ENCODE data around the gene FBXW11.

Gene FBXW11

GRCh38 chr5:171837522-171837921 is 168.9 kb downstream of the FBXW11 start:
- no peak for DNase-seq

DNA sequence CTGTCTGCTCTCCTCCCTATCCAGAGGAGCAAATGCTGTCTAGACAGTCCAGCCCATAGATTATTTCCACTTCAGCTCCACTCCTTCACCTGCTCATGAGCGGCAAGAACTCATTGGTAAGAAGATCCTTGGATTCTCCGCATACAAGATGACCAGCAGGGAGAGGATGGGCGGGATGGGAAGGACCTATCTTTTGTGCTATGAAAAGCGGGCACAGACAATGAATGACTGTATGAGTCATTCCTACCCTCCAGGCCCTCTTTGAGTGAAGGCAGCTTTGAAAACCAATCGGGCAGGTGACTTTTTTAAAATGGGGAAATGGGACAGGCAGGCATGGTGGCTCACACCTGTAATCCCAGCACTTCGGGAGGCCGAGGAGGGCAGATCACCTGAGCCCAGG is 171.4 kb downstream of the FBXW11 start:
- no peak for DNase-seq

DNA sequence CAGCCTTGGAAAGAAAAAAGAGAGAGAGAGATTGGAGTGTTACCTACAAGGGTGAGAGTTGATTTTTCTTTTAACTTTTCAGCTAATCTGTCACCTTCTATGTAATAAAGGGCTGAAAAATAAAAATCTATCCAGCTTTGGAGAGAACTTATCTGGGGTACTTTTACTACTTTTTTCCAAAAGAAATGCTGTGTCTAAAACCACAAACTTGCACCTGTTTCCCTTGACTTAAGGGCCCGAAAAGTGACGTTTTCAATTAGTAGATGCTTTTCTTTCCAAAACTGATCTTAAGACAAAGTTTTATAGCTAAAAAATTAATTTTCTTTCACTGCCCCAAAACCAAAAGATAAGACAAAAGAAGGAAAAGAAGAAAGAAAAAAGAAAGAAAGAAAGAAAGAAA is 172.0 kb downstream of the FBXW11 start:
- DNase-seq = no peak

DNA sequence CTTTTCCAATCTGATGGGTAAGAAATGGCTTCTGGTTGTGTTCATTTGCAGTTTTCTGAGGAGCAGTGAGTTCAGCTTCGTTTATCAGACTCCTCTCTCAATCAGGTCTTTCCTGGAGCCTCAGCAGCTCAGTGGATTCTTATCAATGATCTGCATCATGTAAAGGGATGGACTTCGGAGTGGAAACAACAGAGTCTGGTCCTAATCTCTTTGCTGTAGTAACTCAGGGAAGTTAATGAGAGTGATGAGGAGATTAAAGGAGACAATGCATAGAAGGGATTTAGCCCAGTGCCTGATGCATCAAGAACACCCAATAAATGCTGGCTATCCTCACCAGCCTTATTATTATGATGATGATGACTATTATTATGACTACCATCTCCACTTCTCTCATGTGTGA is 173.7 kb downstream of the FBXW11 start:
- DNase-seq = no peak

DNA sequence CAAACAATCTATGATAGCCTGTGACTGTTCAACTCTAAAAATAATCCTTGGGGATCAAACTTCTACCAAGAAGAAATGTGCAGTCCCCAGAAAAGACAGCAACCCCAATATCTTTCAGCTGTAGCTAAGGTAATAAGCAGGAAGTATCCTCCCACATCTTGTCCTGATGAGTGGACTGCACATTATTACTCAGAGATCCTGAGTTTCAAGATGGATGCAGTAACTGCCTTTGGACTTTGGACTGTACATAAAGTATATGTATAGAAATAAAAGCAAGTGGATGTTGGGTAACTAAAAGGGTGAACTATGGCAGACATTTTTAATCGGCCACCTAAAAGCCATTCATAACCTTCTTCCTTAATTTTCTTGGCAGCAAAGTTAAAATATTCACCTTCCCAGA is 175.8 kb downstream of the FBXW11 start:
- no peak for DNase-seq

- no peak for DNase-seq
Observed at GRCh38 chr5:171827162-171827561, 179.3 kb downstream of the FBXW11 start.

- no peak for DNase-seq
Observed at GRCh38 chr5:171826132-171826531, 180.3 kb downstream of the FBXW11 start.

DNA sequence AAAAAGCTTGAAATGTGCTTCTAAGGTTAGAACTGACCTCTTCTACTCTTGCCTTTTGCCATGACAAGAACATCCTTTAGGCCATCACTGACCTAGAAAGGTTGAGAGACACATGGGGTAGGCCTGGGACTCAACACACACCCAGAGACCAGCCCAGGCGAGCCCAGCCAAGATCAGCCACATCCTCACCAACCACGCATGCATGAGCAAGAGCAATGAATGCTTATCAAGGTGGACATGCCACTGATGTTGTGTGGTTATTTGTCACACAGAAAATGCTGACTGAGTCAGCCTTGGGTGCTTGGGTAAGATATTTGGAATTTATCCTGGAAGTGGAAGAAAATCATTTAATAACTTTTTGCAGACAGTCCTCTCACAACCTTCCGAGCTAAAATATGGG is 181.4 kb downstream of the FBXW11 start:
- no peak for DNase-seq

DNA sequence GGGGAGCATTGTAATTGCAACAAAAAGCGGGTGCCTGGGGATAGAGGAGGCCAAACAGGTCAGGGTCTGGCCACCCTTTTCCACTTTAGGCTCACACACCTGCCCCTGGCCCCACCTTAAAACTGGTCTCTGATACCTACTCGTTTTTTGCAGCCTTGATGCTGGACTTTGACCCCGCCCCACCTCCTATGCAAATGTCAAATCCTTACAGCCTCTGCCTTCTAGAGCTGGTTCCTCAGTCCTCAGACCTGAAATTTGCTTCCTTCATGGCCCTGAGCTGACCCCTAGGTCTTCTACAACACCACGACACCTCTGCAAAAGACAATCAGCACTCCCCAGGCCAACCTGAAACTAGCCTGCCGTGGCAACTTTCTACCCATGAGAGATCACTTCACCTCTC is 183.2 kb downstream of the FBXW11 start:
- no peak for DNase-seq

DNA sequence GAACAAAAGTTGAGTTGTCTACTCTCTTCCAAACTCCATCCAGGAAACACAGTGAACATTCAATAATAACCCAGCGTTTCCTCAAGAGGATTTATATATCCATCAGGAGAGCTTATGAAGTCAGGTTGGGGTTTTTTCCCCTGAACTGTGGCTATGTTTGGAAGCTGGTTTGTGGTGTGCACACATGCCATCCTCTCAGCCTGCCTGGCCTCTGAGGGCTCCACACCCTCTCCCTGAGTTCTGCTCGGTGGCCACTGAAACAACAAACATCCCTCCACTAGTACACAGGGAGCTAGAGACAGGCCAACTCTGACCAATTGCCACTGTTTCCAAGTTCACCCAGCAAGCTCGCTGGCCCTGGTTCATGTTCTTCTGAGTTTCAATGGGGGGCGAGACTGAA is 185.2 kb downstream of the FBXW11 start:
- no peak for DNase-seq

DNA sequence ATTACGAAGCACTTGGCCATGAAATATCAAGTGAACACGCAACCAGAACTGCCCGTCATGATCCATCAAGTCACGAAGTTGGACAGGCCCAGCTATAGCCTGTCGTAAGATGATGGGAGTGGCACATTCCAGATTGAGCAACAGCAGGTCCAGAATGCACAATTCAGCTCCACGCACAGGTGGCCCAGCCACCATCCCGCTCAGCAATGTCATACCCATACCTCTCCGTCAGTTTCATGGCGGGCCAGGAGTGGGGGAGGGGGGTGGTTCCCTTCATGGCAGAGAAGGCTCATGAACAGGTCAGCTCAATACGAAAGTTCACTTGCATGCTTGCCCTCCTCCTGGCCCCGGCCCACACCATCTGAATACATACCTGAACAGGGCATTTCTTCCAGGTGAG is 185.9 kb downstream of the FBXW11 start:
- no peak for DNase-seq

GRCh38 chr5:171816666-171817065 is 189.8 kb downstream of the FBXW11 start:
- no peak for DNase-seq

DNA sequence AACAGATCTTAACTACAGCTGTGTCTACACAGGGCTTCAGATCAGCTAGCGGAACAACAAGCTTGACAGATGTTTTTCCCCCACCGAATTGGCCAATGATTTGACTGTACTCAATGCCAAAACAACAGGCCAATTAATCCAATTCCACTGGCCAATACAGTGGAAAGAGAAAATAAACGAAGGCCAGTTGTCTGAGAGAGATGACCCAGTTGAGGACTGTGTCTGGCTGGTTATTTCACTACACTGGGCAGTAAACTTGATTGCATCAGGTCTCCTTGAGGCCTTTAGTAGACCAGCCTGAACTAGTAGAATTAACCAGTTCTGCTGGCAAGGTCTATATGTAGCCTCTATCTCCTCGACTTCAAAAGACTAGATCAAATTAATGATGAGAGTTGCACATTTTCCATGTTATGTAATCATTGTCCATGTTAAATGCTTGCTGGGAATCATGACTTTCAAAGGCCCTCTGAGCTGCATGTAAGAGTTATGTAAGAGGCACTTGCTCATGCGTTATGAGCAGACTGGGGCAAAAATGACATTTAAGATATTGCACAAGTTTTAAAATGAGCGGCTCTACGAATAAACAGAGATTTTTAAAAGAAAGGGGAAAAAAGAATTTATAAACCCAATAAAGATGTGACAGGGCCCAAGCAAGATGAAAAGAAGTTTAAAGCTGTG is 192.5 kb downstream of the FBXW11 start:
- DNase-seq = no peak

DNA sequence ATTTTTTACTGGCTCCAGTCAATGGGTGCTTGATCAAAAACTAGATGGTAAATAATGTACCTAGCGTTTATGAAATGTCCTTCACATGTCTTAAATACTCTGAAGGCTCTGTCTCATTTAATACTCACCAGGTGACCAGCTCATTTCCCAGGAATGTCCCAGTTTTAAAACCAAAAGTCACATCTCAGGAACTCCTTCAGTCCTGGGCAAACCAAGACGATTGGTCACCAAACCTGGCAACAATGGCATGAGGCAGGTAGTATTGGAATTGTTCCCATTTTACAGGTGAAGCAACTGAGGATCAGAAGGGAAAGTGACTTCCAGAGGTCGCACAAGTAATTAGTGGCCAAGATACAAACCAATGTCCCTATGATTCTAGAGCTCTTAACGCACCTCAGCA is 193.2 kb downstream of the FBXW11 start:
- DNase-seq = no peak

Measured in CD4-positive, alpha-beta T cell treated with Interleukin-1 beta for 1 hour (primary cell).